Upper lobe of left lung (tissue), 4 donors: ENCODE results near the gene ARID1B.

Experiments
- CTCF ChIP-seq, 6 experiments: fragments of 450-650 bp in 4 of 6; fragments of 200-600 bp in 2 of 6; sonication (generic) in 2 of 6; IDR thresholded peaks; one replicate each; pipeline ENCODE4 v1.5.1; 2016 to 2019; ENCODE audit warnings: antibody characterized with exemption in 6 of 6
- POLR2A ChIP-seq, 4 donors: fragments of 450-650 bp; IDR thresholded peaks; one replicate each; pipeline ENCODE4 v1.5.1; 2016 to 2017; ENCODE audit warnings: antibody characterized with exemption in 4 of 4, mild to moderate bottlenecking in 2 of 4
- POLR2AphosphoS5 ChIP-seq, 2 donors: sonication (generic); formaldehyde crosslinking; IDR thresholded peaks; one replicate each; pipeline ENCODE4 v1.5.1; 2017; ENCODE audit warnings: antibody characterized with exemption in 2 of 2

GRCh38 chr6:156948277-156948676 lies 171.1 kb downstream of the ARID1B start:
- TF ChIP-seq POLR2A (IDR thresholded peaks at IDR 0.05) (no peak), POLR2AphosphoS5 (IDR thresholded peaks at IDR 0.05) (no peak), CTCF (IDR thresholded peaks at IDR 0.05) (no peak)
